ENCODE data around the gene ITPKC.
"Not testable (repeated sequence)": the region's sequence is repeated elsewhere in the genome, so short reads cannot be mapped to it uniquely, and the experiment has no call there.

ITPKC gene

GRCh38 chr19:40717880-40718773 lies 1.2 kb downstream of the ITPKC start:
- FAIRE-seq = no peak

GRCh38 chr19:40718774-40719391 lies 2.0 kb downstream of the ITPKC start:
- no peak for FAIRE-seq

GRCh38 chr19:40719414-40719894 lies 2.5 kb downstream of the ITPKC start:
- no peak for FAIRE-seq

GRCh38 chr19:40721140-40721486 lies 4.2 kb downstream of the ITPKC start:
- no peak for FAIRE-seq

GRCh38 chr19:40721936-40722661 lies 5.2 kb downstream of the ITPKC start:
- FAIRE-seq = no peak

GRCh38 chr19:40723661-40724254 lies 6.8 kb downstream of the ITPKC start:
- FAIRE-seq = no peak

GRCh38 chr19:40724315-40724714 lies 7.4 kb downstream of the ITPKC start:
- no peak for FAIRE-seq

GRCh38 chr19:40724855-40725254 lies 7.9 kb downstream of the ITPKC start:
- no peak for FAIRE-seq

GRCh38 chr19:40726279-40726678 lies 9.4 kb downstream of the ITPKC start:
- no peak for FAIRE-seq

- not testable (repeated sequence) for FAIRE-seq
These were observed 13.2 kb downstream of the ITPKC start for GRCh38 chr19:40730065-40730464.

- not testable (repeated sequence) for FAIRE-seq
These were observed 15.4 kb downstream of the ITPKC start for GRCh38 chr19:40732304-40732703.

GRCh38 chr19:40733149-40733548 lies 16.2 kb downstream of the ITPKC start:
- FAIRE-seq = no peak

GRCh38 chr19:40735013-40735771 lies 18.3 kb downstream of the ITPKC start:
- FAIRE-seq = no peak

GRCh38 chr19:40736661-40737060 lies 19.7 kb downstream of the ITPKC start:
- FAIRE-seq = no peak

GRCh38 chr19:40737102-40737644 lies 20.3 kb downstream of the ITPKC start:
- no peak for FAIRE-seq

- no peak for FAIRE-seq
These were observed 22.3 kb downstream of the ITPKC start for GRCh38 chr19:40739030-40739839.

GRCh38 chr19:40739871-40740703 lies 23.2 kb downstream of the ITPKC start:
- FAIRE-seq = no peak

- FAIRE-seq = no peak
These were observed 23.8 kb downstream of the ITPKC start for GRCh38 chr19:40740747-40741146.

GRCh38 chr19:40741527-40742390 lies 24.8 kb downstream of the ITPKC start:
- no peak for FAIRE-seq
